Measurements from ENCODE around the gene ANXA11.
"Not testable (repeated sequence)": the region's sequence is repeated elsewhere in the genome, so short reads cannot be mapped to it uniquely, and the experiment has no call there.

DNA sequence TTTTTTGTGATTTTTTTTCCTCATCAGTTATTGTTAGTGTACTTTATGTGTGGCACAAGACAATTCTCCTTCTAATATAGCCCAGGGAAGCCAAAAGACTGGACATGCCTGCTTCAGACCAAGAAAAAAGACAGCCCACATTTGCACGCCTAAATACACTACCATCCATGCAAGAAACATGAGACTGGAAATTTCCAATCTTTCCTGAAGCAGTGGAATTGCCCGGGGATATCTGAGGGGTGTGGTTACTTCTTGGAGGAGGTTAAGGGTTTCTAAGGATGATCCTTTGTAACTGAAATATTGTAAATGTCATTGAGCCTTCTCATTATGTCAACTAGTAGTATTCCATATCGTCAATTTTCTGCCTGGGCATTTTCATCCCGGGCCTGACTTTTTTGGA, 37.0 kb upstream of the ANXA11 start:
- TF ChIP-seq CTCF, POLR2A (IDR thresholded peaks at IDR 0.05): not testable (repeated sequence)
